Kidney (tissue), 14 donors: ENCODE data around the gene IFNA8. TPM values are rescaled to one million over a fixed set of nuclear protein-coding genes. Genes with fewer than 3 reads are reported as not detected.
A peak's percentile ranks its signal among the peaks of the same experiment; 100 is the strongest.
"Not testable (repeated sequence)": the region's sequence is repeated elsewhere in the genome, so short reads cannot be mapped to it uniquely, and the experiment has no call there.

ENCODE experiments used
- DNase-seq, 5 donors: peaks; one replicate each; pipeline ENCODE4 v3.0.0-alpha.2; 2013 to 2020
- FAIRE-seq: peaks from 2 replicates; lab custom pipeline; 2012; peaks lifted over from hg19 to GRCh38; lab: Jason Lieb, UNC
- H3K27ac ChIP-seq, 2 donors: one replicate each; pipeline ENCODE4 v1.7.0; 2013; ENCODE audit warnings: low read depth in 2 of 2, low read length in 2 of 2, inconsistent platforms in 1 of 2
- H3K27me3 ChIP-seq: one replicate; pipeline ENCODE4 v1.7.1; 2013; ENCODE audit warnings: low read length, inconsistent platforms; ENCODE audit not compliant: control insufficient read depth, insufficient read depth
- H3K36me3 ChIP-seq, 3 donors: one replicate each; pipeline versions ENCODE4 v1.7.0 to v1.7.1; 2013; ENCODE audit warnings: low read length in 3 of 3, control low read depth in 1 of 3, inconsistent platforms in 1 of 3; ENCODE audit not compliant: insufficient read depth in 3 of 3, control insufficient read depth in 2 of 3
- H3K4me1 ChIP-seq, 3 donors: one replicate each; pipeline versions ENCODE4 v1.7.0 to v1.7.1; 2013; ENCODE audit warnings: low read length in 3 of 3, inconsistent platforms in 1 of 3, low read depth in 1 of 3; ENCODE audit not compliant: control insufficient read depth in 2 of 3, insufficient read depth in 2 of 3
- H3K4me3 ChIP-seq, 3 donors: one replicate each; pipeline versions ENCODE4 v1.7.0 to v1.8.1; 2013; ENCODE audit warnings: low read length in 3 of 3, control low read depth in 1 of 3, inconsistent platforms in 1 of 3
- H3K9ac ChIP-seq, 3 donors: one replicate each; pipeline versions ENCODE4 v1.7.0 to v1.7.1; 2013; ENCODE audit warnings: low read length in 3 of 3, control low read depth in 1 of 3, inconsistent platforms in 1 of 3
- H3K9me3 ChIP-seq, 3 donors: one replicate each; pipeline versions ENCODE4 v1.7.0 to v1.7.1; 2013; ENCODE audit warnings: low read length in 3 of 3, control low read depth in 1 of 3, inconsistent platforms in 1 of 3; ENCODE audit not compliant: control insufficient read depth in 2 of 3, insufficient read depth in 1 of 3
- CTCF ChIP-seq: IDR thresholded peaks from 3 replicates; pipeline ENCODE4 v1.5.1; 2012; ENCODE audit warnings: mild to moderate bottlenecking, moderate library complexity, borderline replicate concordance; ENCODE audit not compliant: insufficient read depth; ENCODE audit errors: extremely low read depth
- intact Hi-C: fragments of 100-400 bp; cut with DNase I; formaldehyde crosslinking; loops from one replicate; pipeline ENCODE4 v1.11.1; 2022
- polyA plus RNA-seq: library from polyadenylated mRNA; stranded (reverse); fragments of 350-450 nt; fragmentation: Illumina TruSeq; extraction: RNeasy Lipid Tissue Mini Kit (QIAGEN cat#74804); gene quantifications from one replicate; pipeline ENCODE4 v1.2.3, GENCODE V29; 2014; ENCODE audit warnings: low read depth, low replicate concordance; ENCODE audit not compliant: insufficient read depth
- total RNA-seq: library from RNA; stranded (reverse); fragmentation: NEBNext Ultra II Directional; extraction: Animal tissue kit (Norgen Biotek cat#: 25700); gene quantifications from one replicate; pipeline ENCODE4 v1.2.1, GENCODE V29; 2021
- donor health status: control.
- donor health status: control.
- donor health status: control.
- donor health status: control.
- donor health status: control.
- donor health status: DM: yes; HTN: yes; CAD: no.
- donor health status: Normal renal cell carcinoma (clear cell type).

Gene IFNA8
- total and polyA plus RNA-seq, 2 donors from 2014 or later = not detected

DNA sequence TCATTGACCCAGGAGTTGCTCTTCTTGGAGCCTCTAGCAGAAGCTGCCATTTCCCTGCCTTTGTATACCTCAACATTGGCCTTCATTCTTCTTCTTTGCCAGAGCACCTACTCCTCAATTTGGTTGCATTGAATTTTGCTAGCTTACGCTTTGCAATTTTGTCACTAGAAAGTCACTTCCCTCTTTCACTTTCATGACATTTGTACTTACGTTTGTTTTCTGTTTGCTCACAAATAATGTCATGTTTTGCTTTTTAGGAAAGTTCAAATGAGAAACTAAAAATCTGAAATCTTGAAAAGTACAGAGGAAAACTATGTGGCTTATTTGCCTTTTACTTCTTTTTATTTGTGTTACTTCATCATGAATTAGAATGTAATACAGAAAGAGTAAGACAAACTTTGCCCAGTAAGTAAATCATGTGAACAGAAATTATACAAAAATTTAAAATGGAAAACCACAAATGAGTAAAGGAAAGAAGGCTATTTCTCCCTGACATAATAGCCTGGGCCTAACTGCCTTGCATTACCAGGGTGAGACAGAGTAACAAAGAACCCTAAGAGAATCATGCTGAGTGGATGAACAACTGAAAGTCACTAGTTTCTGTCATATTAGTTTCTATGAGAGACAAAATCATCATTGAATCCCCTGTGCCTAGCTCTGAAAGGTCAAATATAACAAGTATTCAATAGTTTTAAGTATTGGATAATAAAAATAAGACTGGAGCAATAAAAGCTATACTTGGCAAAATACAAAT is 23.9 kb downstream of the IFNA8 start:
- no peaks in the 10 kb centered on the region for H3K9me3 ChIP-seq
- TF ChIP-seq CTCF = no peak
- no peak for FAIRE-seq
- H3K9ac ChIP-seq = no peak overlapping the region
- DNase-seq = no peak
- H3K27ac ChIP-seq = no peak overlapping the region
- no peaks in the 10 kb centered on the region for H3K27me3 ChIP-seq
- no peak overlapping the region for H3K4me3 ChIP-seq
- no peaks in the 10 kb centered on the region for H3K4me1 ChIP-seq
- no peaks in the 10 kb centered on the region for H3K36me3 ChIP-seq
- intact Hi-C loops = no loop called here

GRCh38 chr9:21434202-21435014 is 25.5 kb downstream of the IFNA8 start:
- TF ChIP-seq CTCF = no peak
- DNase-seq (peak in 1 of 5 donors; percentile 38), FAIRE-seq (no peak)
- H3K27me3 ChIP-seq = no peaks in the 10 kb centered on the region
- no peaks in the 10 kb centered on the region for H3K9me3 ChIP-seq
- no peak overlapping the region for H3K4me3 ChIP-seq
- H3K36me3 ChIP-seq = no peaks in the 10 kb centered on the region
- H3K9ac ChIP-seq = no peak overlapping the region
- no peaks in the 10 kb centered on the region for H3K4me1 ChIP-seq
- H3K27ac ChIP-seq = no peak overlapping the region
- intact Hi-C loops = no loop called here

GRCh38 chr9:21435015-21435383 is 26.1 kb downstream of the IFNA8 start:
- H3K36me3 ChIP-seq, intact Hi-C loops, FAIRE-seq, H3K27me3 ChIP-seq, DNase-seq, H3K27ac ChIP-seq, H3K4me1 ChIP-seq, H3K9me3 ChIP-seq, H3K4me3 ChIP-seq, H3K9ac ChIP-seq: not testable (repeated sequence)

DNA sequence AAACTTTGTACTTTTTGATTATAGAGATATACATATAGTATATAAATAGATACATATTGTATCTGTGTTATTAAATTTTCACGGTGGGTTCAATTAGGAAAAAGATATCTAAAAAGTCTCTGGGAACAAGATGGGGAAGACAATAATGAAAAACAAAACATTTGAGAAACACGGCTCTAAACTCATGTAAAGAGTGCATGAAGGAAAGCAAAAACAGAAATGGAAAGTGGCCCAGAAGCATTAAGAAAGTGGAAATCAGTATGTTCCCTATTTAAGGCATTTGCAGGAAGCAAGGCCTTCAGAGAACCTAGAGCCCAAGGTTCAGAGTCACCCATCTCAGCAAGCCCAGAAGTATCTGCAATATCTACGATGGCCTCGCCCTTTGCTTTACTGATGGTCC is 31.2 kb downstream of the IFNA8 start, which contains the start of gene IFNA1:
TSS of gene IFNA1 (plus strand) at position 301 of the 400 bp plus-strand sequence. CDS start at position 370, 69 bp downstream.
- intact Hi-C loops = no loop called here

More for the DNA sequence above, 31.2 kb downstream of the IFNA8 start, which contains the start of gene IFNA1:
- Histone ChIP-seq H3K4me3 (no peak within 1 kb of the TSS), H3K4me1 (no peaks in the 10 kb centered on the region), H3K36me3 (no peaks in the 10 kb centered on the region), H3K27ac (no peak within 1 kb of the TSS), H3K9me3 (no peaks in the 10 kb centered on the region), H3K9ac (no peak within 1 kb of the TSS), H3K27me3 (no peaks in the 10 kb centered on the region)
- DNase-seq = no peak
- no peak for TF ChIP-seq CTCF
- no peak for FAIRE-seq
